Measurements from ENCODE around the gene FAM13A.

The FAM13A gene

GRCh38 chr4:88702782-88703181, 354.2 kb downstream of the FAM13A start:
- DNase-seq: no peak

- no peak for DNase-seq
These were observed 358.5 kb downstream of the FAM13A start for GRCh38 chr4:88698519-88698918.

- DNase-seq: no peak
These were observed 359.2 kb downstream of the FAM13A start, which contains the start of gene NAP1L5 for GRCh38 chr4:88697588-88698329. TSS of gene NAP1L5 (minus strand) at chr4:88697829. CDS start at chr4:88697754, 75 bp downstream.

GRCh38 chr4:88697141-88697540, 359.8 kb downstream of the FAM13A start:
- DNase-seq: no peak

- DNase-seq: no peak
These were observed 360.4 kb downstream of the FAM13A start for GRCh38 chr4:88696630-88697029.

GRCh38 chr4:88693792-88694191, 363.2 kb downstream of the FAM13A start:
- DNase-seq: no peak

- DNase-seq: no peak
These were observed 366.6 kb downstream of the FAM13A start for GRCh38 chr4:88690355-88690754.

GRCh38 chr4:88681209-88681608, 375.8 kb downstream of the FAM13A start:
- DNase-seq: no peak
